Activated T-cell treated with anti-CD3 and anti-CD28 coated beads for 24 hours (primary cell): ENCODE measurements around the gene PCGF3.
"Not testable (repeated sequence)": the region's sequence is repeated elsewhere in the genome, so short reads cannot be mapped to it uniquely, and the experiment has no call there.

Experiments used
- DNase-seq: peaks from one replicate; pipeline ENCODE4 v3.0.0-alpha.2; 2020; ENCODE audit warnings: low read depth

The PCGF3 gene

DNA sequence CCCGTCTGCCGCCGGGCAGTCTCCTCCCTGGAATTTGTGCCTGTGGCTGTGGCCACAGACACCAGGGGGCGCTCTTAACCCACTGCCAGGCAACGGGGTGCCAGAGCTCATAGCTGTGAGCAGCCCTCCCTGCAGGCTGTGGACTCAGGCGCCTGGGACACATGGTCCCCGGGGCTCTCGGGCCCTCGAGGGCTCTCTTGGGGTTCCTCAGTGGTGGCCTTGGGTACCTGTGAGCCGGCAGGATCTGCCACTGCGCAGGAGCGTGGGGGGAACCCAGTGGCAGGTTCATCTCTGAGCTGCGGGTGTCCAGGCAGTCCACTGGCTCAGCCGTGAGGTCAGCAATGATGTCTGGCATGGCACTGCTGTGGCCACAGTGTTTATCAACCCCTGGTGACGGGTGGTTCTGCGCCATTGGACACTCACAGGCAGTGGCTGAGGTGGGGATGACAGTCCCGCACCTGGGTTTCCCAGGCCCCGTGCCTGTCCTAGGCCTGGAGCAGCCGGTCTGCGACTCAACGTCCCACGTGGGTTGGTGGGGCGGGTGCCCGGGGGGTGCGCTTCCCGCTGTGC, 37.2 kb downstream of the PCGF3 start:
- peak; percentile 72 for DNase-seq

DNA sequence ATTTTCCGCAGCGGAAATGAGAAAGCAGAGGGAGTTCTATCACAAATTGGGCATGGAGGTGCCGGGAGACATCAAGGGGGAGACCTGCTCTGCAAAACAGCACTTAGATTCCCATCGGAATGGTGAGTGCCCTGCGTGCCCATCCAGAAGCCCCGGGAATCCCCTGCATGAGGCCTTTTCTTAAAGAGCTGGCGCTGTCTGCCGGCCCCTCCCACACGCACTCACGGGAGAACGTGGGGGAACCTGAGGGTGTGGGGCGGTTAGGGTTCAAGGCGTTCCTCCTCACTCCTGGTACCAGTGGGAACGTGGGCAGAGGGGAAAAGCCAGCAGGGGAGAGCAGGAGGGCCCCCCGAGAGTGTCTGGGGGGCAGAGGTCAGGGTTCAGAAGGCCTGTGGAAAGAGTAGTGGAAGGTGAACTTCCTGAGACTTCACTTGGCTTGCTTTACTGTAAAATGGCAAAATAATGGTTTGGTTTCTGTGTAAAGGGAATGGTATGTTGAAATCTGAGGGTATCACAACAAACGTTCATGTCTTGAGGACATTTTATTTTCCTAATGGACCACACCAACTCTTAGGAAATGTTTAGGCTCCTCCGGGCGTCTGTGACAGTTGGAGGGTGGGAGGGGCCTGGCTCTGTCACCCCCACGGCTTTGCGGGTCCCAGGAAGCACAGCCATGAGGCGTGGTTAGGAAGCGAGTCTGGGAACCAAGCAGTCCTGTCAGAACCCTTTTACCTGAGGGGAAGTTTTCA, 38.0 kb downstream of the PCGF3 start:
- DNase-seq = no peak

DNA sequence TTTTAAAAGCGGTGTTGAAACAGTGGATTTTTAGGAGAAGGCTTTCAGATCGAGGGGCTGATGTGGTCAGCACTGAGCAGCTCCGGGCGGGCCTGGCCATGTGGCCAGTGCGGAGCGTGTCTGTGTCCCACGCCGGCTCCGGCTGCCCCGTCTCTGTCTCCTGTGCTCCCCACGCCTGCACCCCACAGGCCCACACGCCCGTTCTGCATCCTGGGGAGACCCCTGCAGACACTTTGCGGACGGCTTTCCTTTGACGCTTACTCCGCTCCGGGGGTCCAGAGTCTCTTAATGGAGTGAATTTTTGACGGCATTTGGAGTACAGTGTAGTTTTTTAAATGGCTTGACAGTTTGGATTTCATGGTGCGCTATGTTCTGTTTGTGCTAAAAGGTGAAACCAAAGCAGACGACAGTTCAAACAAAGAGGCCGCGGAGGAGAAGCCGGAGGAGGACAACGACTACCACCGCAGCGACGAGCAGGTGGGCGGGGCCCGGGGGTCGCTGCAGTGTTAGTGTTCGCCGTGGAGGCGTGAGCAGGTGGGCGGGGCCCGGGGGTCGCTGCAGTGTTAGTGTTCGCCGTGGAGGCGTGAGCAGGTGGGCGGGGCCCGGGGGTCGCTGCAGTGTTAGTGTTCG, 38.7 kb downstream of the PCGF3 start:
- DNase-seq = no peak

DNA sequence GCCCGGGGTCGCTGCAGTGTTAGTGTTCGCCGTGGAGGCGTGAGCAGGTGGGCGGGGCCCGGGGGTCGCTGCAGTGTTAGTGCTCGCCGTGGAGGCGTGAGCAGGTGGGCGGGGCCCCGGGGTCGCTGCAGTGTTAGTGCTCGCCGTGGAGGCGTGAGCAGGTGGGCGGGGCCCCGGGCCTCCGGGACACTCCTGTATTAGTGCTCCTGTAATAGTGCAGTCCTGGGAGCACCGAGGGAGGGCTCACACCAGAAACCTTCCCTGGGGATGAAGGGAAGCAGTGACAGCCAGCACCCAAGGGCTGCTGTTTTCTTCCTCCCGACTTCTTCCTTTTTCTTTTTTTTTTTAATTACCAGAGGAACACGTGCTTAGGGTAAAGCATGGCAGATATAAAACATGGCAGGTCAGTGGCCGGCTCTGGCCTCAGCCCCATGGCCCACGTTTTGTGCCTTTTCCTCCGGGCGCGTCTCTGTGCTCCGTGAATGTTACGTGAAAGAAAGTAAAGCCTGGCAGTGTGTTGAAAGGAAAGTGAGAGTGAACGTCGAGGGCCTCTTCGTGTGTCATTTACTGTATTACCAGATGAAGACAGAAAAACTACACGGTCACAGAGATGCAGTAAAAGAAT, 42.0 kb downstream of the PCGF3 start:
- DNase-seq = no peak

DNA sequence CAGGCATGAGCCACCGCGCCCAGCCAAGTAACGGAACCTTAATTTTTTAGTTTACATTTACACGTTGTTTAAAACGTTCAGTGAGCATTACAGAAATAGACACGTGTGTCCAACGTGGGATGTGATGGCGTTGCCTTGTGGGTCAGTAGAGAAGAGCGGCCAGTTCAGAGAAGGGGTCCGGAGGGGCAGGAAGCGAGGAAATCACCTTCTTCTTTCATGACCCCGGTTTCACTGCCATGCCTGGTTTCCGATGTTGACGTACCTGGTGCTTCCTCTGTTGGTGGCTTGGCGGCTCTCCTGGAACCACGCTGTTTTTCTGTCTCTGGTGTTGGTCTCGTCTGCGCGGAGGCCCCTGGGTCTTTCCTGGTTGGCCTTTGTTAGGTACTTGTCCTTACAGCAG, 42.8 kb downstream of the PCGF3 start:
- no peak for DNase-seq

DNA sequence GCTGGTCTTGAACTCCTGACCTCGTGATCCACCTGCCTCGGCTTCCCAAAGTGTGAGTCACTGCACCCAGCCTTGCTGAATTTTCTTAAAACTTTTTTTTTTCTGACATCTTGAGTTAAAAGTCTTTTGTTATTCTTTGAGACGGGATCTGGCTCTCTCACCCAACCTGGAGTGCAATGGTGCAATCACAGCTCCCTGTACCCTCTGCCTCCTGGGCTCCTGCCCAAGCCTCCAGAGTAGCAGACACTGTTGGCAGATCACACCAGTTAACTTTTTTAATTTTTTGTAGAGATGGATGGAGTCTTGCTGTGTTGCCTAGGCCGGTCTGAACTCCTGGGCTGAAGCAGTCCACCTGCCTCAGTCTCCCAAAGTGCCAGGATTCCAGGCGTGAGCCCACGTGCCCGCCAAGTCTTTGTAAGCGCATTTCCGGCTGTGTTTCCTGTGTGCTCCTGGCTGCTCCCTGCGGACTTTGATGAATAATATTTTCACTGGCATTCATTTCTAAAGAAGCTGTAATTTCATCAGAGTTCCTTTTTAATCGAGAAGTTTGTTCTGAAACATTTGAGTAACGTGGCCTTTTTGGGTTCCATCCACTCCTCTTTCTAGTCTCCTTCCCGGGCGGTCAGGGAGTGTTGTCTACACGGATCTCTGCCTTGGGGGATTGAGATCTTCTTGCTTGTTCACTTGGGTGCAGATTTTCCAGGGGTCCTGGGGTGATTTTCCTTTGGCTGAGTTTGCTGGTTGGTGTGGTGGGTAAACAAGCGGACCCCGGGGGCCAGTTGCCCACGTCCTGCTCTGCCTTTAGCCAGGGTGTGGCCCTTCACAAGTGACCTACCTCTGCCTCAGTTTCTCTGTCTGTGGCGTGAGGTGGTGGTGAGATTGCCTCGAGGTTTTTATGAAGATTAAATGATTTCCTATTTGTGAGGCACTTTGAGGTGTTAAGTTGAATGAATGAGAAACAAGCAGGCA, 44.4 kb downstream of the PCGF3 start:
- DNase-seq = no peak

DNA sequence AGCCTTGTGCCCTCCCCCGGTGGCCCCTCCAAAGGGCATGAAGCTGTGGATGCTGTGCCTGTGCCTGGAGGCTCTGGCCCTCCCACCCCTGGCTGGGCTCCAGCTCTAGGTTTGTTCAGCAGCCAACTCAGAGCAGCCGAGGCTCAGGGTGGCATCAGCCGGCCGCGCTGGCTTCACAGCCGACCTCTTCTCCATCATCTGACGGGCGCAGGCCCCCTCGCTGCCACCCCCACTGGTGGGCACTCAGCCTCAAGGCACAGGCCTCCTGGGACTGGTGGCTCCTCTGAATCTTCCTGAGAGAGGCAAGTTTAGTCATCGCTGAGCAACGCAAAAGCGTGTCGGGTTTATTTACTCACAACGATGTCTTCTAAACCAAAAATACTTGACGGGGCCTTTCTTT, 46.0 kb downstream of the PCGF3 start:
- DNase-seq = no peak

DNA sequence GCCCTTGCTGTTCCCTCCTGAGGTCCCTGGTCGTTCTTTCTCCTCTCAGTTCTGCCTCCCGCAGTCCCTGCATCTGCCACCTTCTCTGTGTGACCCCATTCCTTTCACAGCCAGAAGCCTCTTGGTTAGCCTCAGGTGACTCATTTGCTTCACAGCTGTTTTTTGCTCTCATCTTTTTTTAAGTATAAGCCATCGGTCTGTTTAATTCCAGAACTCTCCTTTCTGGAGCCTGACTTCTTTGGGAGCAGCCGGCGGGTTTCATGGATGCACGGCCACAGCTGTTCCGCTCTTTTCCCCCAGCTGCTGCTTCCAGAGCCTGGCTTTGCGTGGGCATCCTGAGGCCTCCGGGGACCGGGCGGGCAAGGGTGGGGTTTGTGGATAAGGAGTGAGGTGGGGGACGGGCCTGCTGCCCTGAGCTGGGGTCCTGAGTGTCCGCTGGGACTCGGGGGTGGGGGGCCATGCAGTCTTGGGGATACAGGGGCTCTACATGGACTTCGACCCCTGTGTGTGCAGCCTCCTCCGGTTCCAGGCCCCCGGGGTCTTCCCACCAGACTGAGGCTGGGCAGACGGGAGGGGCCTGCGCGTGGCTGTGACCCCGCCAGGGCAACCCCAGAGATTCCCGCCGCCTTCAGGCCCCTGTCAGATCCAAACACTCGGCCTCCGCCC, 46.7 kb downstream of the PCGF3 start:
- no peak for DNase-seq

DNA sequence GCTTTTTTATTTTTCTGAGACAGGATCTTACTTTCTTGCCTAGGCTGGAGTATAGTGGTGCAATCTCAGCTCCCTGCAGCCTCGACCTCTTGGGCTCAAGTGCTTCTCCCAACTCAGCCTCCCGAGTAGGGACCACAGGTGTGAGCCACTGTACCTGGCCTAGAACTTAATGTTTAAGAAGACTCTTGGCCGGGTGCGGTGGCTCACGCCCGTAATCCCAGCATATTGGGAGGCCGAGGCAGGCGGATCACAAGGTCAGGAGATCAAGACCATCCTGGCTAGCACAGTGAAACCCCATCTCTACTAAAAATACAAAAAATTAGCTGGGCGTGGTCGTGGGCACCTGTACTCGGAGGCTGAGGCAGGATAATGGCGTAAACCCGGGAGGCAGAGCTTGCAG, 47.6 kb downstream of the PCGF3 start:
- DNase-seq = not testable (repeated sequence)

DNA sequence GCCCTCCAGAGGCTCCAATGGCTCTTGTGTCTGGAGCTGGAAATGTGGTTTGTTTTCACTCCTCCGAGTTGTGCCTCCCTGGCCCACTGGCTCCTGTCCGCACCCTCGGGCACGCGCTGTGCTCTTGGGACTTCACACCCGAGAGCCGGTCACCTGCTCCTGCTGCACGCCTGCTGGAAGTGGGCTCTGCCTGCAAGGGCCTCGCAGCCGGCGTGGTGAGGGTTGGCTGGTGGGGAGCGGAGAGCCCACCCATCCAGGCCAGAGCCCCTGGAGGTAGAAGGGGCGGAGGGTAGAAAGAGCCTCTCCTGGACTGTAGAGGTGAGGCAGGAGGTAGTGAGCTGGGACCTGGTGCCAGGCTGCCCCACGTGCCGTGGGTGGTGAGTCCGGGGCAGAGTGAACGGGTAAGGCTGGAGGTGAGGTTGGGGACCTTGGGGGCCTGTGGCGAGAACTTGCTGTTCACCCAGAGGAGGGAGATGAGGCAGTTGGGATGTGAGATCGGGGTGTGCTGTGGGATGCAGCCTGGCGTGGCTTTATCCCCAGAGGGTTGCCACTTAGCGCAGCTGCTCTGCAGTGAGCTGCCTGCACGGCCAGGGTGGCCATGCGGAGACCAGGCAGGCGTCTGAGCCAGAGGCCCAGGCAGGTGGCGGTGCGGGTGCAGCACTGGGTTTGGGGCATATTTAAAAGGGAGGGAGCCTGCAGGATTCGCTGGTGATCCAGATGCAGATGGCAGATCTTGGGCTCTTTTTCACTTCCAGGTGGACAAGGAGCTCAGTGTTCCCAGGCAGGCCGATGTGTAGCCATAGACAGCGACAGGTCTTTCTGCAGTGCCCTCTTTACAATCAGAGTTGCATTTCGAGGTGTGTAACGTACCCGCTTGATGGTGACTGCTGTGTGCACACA, 48.8 kb downstream of the PCGF3 start:
- no peak for DNase-seq

DNA sequence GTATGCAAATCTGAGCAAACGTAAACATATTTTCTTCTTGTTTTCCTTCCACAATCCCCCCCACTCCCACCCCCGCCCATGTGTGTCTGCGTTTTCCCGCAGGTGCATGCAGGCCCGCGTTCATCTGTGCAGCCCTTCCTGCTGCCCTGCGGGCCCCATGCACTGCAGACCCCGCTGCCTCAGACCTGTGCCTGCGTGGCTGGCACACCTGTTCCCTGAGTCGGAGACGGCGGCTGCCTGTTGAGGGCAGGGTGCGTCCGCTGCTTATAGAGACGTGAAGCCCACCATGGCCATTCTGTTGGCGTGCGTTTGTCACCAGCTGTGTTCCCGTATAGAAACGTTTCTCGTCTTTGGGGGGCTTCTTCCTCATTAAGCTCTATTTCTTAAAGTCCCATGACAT, 51.5 kb downstream of the PCGF3 start:
- no peak for DNase-seq

DNA sequence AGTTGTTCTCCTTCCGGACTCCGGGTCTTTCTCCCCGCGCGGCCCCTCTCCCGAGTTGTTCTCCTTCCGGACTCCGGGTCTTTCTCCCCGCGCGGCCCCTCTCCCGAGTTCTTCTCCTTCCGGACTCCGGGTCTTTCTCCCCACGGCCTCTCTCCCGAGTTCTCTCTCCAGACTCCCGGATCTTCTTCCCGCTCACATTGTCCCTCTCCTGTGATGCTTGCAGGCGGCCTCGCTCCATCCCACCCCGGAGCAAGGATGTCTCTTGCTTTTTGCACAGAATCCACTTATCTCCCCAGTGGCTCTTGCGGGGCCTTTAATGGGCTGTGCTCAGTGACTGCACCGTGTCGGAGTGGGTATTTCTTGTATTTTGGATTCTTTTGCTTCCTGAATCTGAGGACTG, 54.2 kb downstream of the PCGF3 start:
- not testable (repeated sequence) for DNase-seq

DNA sequence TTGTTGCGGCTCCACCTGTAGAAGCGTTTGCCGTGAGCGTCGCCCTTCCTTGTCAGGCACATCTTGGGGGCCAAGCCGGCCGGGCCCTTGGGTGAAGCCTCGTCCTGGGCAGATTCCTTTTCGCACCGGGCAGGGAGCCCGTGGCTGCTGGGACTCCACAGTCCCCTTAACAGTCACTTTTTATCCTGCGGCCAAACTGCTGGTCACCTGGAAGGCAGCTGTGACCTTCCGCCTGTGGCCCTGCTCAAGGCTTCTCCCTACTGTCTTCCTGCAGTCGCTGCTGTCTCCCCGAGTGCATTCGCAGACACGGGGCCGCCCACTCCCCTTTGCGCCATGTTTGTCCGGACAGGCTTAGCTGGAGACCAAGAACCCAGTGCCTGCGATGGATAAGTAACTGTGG, 55.0 kb downstream of the PCGF3 start:
- DNase-seq = no peak

DNA sequence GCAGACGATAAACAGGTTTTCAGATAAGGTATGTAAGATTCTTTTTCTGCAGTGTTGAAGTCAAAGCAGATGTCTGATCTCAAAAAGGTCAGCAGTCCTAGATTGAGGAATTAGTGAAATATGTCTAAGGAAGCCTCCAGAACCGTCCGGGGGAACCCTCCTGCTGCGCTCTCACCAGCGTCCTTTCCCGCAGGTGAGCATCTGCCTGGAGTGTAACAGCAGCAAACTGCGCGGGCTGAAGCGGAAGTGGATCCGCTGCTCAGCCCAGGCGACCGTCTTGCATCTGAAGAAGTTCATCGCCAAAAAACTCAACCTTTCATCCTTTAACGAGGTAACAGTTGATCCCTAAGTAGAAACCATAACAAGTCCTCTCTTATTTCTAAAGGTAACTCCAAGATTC, 55.5 kb downstream of the PCGF3 start:
- DNase-seq = no peak

DNA sequence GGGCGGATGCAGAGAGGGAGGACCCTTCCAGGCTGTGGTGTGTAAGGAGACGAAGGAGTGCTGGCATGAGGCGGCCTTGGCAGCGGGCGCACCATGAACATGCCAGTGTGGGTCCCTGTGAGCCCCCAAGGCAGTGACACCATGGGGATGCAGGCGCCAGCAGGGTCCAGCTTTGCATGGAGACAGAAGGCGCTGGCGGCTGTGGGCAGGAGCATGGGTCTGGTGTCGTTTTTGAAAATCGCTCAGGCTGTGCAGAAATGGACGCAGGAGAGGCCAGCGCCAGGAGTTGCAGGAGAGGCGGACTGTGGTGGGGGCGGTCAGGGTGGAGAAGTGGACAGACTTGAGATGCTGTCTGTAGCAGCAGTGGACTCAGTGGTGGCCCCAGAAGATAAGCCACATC, 56.1 kb downstream of the PCGF3 start:
- no peak for DNase-seq

DNA sequence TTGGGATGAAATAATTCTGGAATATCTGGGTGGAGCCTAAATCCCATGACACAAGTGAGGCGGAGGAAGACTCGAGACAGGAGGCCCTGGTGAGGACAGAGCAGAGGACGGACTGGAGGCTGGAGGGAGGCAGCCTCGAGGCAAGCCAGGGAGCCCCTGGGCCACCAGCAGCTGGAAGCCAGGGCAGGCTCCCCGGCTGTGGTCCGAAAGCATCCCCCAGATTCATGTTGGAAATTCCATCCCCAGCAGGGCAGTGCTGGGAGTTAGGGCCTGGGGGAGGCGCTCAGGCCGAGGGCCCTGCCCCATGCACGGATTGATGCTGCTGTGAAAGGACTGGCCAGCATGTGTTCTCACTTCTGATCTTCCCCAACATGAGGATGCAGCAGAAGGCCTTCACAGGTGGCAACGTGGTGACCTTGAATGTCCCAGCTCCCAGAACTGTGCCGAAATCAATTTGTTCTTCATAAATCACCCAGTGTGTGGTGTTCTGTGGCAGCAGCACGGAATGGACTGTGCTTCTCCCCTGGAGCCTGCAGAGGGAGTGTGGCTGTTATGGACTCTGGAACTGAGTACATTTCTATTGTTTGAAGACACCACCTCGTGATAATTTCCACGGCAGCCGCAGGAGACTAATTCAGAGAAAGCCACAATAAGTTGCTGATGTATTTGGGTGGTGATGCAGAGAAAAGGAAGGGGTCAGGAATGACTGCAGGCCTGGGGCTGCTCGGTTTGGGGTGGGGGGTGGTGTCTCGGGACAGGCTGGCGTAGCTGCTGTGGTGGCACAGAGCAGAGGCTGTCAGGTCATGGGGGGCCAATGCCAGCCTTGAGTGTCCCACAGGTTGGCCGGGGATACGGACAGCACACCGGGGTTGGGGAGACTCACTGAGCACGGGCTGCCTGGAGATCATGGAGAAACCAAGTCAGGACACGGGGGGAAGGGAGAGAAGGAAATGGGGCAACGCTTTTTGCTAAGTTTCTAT, 56.9 kb downstream of the PCGF3 start:
- no peak for DNase-seq

DNA sequence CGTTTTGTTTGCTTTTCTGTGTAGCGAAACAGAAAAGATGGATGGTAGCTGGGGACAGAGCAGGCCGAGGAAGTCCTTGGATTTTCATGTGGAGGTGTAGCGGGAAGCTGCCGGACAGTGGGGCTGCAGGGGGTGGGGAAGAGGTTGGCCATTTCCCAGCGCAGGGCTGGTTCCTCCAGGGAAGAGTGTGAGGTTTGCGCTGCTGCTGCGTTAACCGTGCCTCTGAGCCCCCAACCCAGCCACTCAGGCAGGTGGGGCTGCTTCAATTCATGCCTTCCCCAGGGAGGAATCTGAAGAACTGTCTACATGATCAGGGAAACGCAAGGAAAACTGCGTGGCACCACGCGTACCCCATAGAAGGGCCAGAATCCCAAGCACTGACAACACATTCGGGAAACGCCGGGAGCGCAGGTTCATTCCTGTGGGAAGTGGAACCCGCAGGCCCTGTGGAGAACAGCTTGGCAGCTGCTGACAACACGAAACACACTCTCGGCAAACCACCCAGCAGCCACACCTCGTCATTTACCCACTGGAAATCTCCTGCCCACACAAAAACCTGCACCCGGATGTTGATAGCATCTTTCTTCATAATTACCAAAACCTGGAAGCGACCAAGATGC, 57.7 kb downstream of the PCGF3 start:
- DNase-seq = no peak

DNA sequence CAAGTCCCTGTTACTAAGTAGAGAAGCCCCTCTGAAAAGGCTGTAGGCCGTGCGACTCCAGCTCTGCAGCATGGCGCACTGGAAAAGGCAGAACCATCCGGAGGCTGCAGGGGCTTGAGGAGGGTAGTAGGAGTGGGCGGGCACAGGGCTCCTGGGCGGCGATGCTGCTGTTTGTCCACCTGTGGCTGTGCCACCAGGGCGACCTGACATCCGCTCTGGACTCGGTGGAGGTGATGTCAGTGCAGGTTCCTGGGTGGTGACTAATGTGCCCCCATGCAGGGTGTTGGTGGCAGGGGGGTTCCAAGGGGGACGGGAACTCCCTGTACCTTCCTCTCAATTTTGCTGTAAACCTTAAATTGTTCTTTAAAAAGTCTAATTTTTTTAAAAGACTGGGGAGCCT, 58.3 kb downstream of the PCGF3 start:
- no peak for DNase-seq
